WTC11 (cell line): Measurements from ENCODE around the gene PHF21B. TPM values are rescaled to one million over a fixed set of nuclear protein-coding genes. Genes with fewer than 3 reads are reported as not detected.

Source experiments
- ATAC-seq: fragments of 200-7000 bp; cut with Tn5 transposase; 2 replicates; pipeline ENCODE4 v1.10.0; 2021; ENCODE audit warnings: mild to moderate bottlenecking, moderate library complexity
- CTCF ChIA-PET: fragments of 300-600 bp; sonication (Branson Sonifier 250); formaldehyde crosslinking; loops from one replicate; lab custom pipeline; 2021; ENCODE audit warnings: antibody characterized with exemption; lab: Charles Lee
- POLR2A ChIA-PET: fragments of 350-600 bp; sonication (Branson Sonifier 250); formaldehyde crosslinking; loops from one replicate; lab custom pipeline; 2021; ENCODE audit warnings: antibody characterized with exemption; lab: Charles Lee
- DNase-seq: peaks from one replicate; pipeline ENCODE4 v3.0.0; 2021; ENCODE audit warnings: low spot score
- H3K27ac Mint-ChIP-seq: 2 replicates; pipeline ENCODE4 v1.8.0; 2021; ENCODE audit warnings: mixed read lengths
- H3K27me3 Mint-ChIP-seq: 2 replicates; pipeline ENCODE4 v1.8.0; 2021; ENCODE audit warnings: low read depth, mild to moderate bottlenecking, moderate library complexity, mixed read lengths
- H3K36me3 Mint-ChIP-seq: 2 replicates; pipeline ENCODE4 v1.8.0; 2021; ENCODE audit warnings: mixed read lengths
- H3K4me1 Mint-ChIP-seq: 2 replicates; pipeline ENCODE4 v1.8.0; 2022; ENCODE audit warnings: mixed read lengths
- H3K4me3 Mint-ChIP-seq: 2 replicates; pipeline ENCODE4 v1.8.0; 2021; ENCODE audit warnings: mild to moderate bottlenecking, moderate library complexity, mixed read lengths
- H3K9me3 Mint-ChIP-seq: 2 replicates; pipeline ENCODE4 v1.8.0; 2021; ENCODE audit warnings: mixed read lengths
- CREB1 ChIP-seq: sonication (generic); formaldehyde crosslinking; IDR thresholded peaks from 2 replicates; pipeline ENCODE4 v1.8.0; 2023; ENCODE audit warnings: mild to moderate bottlenecking, missing genetic modification reagents
- FOXP1 ChIP-seq: sonication (generic); formaldehyde crosslinking; IDR thresholded peaks from 2 replicates; pipeline ENCODE4 v1.8.0; 2022; ENCODE audit warnings: missing genetic modification reagents, mild to moderate bottlenecking, moderate library complexity, borderline replicate concordance
- GRHL2 ChIP-seq: fragments of 250-450 bp; sonication (Bioruptor Pico); IDR thresholded peaks from 2 replicates; pipeline ENCODE4 v1.8.0; 2022; ENCODE audit warnings: mild to moderate bottlenecking, moderate library complexity; ENCODE audit not compliant: insufficient replicate concordance, severe bottlenecking
- MYBL2 ChIP-seq: sonication (generic); formaldehyde crosslinking; IDR thresholded peaks from 2 replicates; pipeline ENCODE4 v1.8.1; 2023; ENCODE audit warnings: mild to moderate bottlenecking, moderate library complexity, missing genetic modification reagents
- NFE2L1 ChIP-seq: sonication (generic); formaldehyde crosslinking; IDR thresholded peaks from 2 replicates; pipeline ENCODE4 v1.8.1; 2023; ENCODE audit warnings: missing genetic modification reagents
- NR2C2 ChIP-seq: sonication (generic); formaldehyde crosslinking; IDR thresholded peaks from 2 replicates; pipeline ENCODE4 v1.8.0; 2022; ENCODE audit warnings: mild to moderate bottlenecking, missing genetic modification reagents
- RELA ChIP-seq: sonication (generic); formaldehyde crosslinking; IDR thresholded peaks from 2 replicates; pipeline ENCODE4 v1.8.1; 2022; ENCODE audit warnings: missing genetic modification reagents, mild to moderate bottlenecking, borderline replicate concordance
- SMAD3 ChIP-seq: sonication (generic); formaldehyde crosslinking; IDR thresholded peaks from 2 replicates; pipeline ENCODE4 v1.8.0; 2022; ENCODE audit warnings: missing genetic modification reagents, mild to moderate bottlenecking, borderline replicate concordance
- TP53 ChIP-seq: sonication (generic); formaldehyde crosslinking; IDR thresholded peaks from 2 replicates; pipeline ENCODE4 v1.8.1; 2023; ENCODE audit warnings: mild to moderate bottlenecking, missing genetic modification reagents
- ZBTB21 ChIP-seq: sonication (generic); formaldehyde crosslinking; IDR thresholded peaks from 2 replicates; pipeline ENCODE4 v1.8.1; 2023; ENCODE audit warnings: mild to moderate bottlenecking, missing genetic modification reagents, borderline replicate concordance
- ZNF317 ChIP-seq: sonication (generic); formaldehyde crosslinking; IDR thresholded peaks from 2 replicates; pipeline ENCODE4 v1.8.1; 2023; ENCODE audit warnings: low read depth, mild to moderate bottlenecking, moderate library complexity, missing genetic modification reagents, borderline replicate concordance
- ZNF416 ChIP-seq: fragments of 250-450 bp; sonication (Bioruptor Pico); IDR thresholded peaks from 2 replicates; pipeline ENCODE4 v1.9.0; 2021; ENCODE audit warnings: mild to moderate bottlenecking, inconsistent platforms
- total RNA-seq: library from RNA; stranded (reverse); gene quantifications from 3 replicates; pipeline ENCODE4 v1.2.3, GENCODE V29; 2021
- TF ChIP-seq, protein P1 (sequence below): sonication (generic); formaldehyde crosslinking; IDR thresholded peaks from 2 replicates; pipeline ENCODE4 v1.8.0; 2023; ENCODE audit warnings: missing genetic modification reagents, mild to moderate bottlenecking, borderline replicate concordance
- TF ChIP-seq, protein P2 (sequence below): sonication (generic); formaldehyde crosslinking; conservative IDR thresholded peaks from 2 replicates; pipeline ENCODE4 v1.8.1; 2023; ENCODE audit warnings: mild to moderate bottlenecking, low read depth, missing genetic modification reagents, moderate library complexity
- TF ChIP-seq, protein P3 (sequence below): sonication (generic); formaldehyde crosslinking; conservative IDR thresholded peaks from 2 replicates; pipeline ENCODE4 v1.8.1; 2022; ENCODE audit warnings: mild to moderate bottlenecking, missing genetic modification reagents
- TF ChIP-seq, protein P4 (sequence below): sonication (generic); formaldehyde crosslinking; IDR thresholded peaks from 2 replicates; pipeline ENCODE4 v1.8.1; 2022; ENCODE audit warnings: low read depth, mild to moderate bottlenecking, moderate library complexity, missing genetic modification reagents, borderline replicate concordance
- TF ChIP-seq, protein P5 (sequence below): sonication (generic); formaldehyde crosslinking; IDR thresholded peaks from 2 replicates; pipeline ENCODE4 v1.8.0; 2022; ENCODE audit warnings: mild to moderate bottlenecking, missing genetic modification reagents
- TF ChIP-seq, protein P6 (sequence below): fragments of 200-600 bp; IDR thresholded peaks from 2 replicates; pipeline ENCODE4 v1.8.0; 2022; ENCODE audit warnings: antibody characterized with exemption
- TF ChIP-seq, protein P7 (sequence below): fragments of 250-450 bp; sonication (Bioruptor Pico); IDR thresholded peaks from 2 replicates; pipeline ENCODE4 v1.9.0; 2021; ENCODE audit warnings: mild to moderate bottlenecking

The PHF21B gene
- total RNA-seq, 1 experiment from 2014 or later = 107 TPM

DNA sequence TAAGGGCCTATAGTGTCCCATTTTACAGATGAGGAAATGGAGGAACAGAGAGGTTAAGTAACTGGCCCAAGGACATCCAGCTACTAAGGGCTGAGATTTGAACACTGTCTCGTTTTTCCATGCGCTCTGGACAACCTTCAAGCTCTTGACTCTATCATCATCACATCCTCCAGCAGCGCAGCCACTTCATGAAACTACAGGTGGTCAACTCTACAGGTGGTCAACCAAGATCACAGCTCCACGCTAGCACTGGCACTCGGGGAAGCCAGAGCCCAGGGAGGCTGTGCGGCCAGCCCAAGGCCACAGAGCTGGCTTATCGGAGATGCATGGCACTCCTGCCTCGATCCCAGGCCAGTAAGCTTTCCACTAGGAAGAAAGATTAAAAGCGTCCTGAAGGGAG, 40.0 kb downstream of the PHF21B start:
- peaks cover 39% of the 10 kb centered on the region for H3K36me3 Mint-ChIP-seq
- no peaks in the 10 kb centered on the region for H3K27me3 Mint-ChIP-seq
- no peaks in the 10 kb centered on the region for H3K9me3 Mint-ChIP-seq
- ChIA-PET CTCF (interaction anchor here (0.6 to 1.8 kb wide), 5 partner anchors 12 to 141 kb away, joined by 3 to 5 read pairs (median 5); no protein-coding TSS in a partner anchor), POLR2A (interaction anchor here (1.5 kb wide), 1 partner anchor 16 kb away, joined by 3 read pairs; no protein-coding TSS in a partner anchor)
- ATAC-seq = no peak
- no peak for DNase-seq
- H3K4me3 Mint-ChIP-seq = no peak overlapping the region
- H3K4me1 Mint-ChIP-seq = peaks cover 83% of the 10 kb centered on the region
- TF ChIP-seq, protein P1, sequence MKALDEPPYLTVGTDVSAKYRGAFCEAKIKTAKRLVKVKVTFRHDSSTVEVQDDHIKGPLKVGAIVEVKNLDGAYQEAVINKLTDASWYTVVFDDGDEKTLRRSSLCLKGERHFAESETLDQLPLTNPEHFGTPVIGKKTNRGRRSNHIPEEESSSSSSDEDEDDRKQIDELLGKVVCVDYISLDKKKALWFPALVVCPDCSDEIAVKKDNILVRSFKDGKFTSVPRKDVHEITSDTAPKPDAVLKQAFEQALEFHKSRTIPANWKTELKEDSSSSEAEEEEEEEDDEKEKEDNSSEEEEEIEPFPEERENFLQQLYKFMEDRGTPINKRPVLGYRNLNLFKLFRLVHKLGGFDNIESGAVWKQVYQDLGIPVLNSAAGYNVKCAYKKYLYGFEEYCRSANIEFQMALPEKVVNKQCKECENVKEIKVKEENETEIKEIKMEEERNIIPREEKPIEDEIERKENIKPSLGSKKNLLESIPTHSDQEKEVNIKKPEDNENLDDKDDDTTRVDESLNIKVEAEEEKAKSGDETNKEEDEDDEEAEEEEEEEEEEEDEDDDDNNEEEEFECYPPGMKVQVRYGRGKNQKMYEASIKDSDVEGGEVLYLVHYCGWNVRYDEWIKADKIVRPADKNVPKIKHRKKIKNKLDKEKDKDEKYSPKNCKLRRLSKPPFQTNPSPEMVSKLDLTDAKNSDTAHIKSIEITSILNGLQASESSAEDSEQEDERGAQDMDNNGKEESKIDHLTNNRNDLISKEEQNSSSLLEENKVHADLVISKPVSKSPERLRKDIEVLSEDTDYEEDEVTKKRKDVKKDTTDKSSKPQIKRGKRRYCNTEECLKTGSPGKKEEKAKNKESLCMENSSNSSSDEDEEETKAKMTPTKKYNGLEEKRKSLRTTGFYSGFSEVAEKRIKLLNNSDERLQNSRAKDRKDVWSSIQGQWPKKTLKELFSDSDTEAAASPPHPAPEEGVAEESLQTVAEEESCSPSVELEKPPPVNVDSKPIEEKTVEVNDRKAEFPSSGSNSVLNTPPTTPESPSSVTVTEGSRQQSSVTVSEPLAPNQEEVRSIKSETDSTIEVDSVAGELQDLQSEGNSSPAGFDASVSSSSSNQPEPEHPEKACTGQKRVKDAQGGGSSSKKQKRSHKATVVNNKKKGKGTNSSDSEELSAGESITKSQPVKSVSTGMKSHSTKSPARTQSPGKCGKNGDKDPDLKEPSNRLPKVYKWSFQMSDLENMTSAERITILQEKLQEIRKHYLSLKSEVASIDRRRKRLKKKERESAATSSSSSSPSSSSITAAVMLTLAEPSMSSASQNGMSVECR = no peak
- TF ChIP-seq, protein P2, sequence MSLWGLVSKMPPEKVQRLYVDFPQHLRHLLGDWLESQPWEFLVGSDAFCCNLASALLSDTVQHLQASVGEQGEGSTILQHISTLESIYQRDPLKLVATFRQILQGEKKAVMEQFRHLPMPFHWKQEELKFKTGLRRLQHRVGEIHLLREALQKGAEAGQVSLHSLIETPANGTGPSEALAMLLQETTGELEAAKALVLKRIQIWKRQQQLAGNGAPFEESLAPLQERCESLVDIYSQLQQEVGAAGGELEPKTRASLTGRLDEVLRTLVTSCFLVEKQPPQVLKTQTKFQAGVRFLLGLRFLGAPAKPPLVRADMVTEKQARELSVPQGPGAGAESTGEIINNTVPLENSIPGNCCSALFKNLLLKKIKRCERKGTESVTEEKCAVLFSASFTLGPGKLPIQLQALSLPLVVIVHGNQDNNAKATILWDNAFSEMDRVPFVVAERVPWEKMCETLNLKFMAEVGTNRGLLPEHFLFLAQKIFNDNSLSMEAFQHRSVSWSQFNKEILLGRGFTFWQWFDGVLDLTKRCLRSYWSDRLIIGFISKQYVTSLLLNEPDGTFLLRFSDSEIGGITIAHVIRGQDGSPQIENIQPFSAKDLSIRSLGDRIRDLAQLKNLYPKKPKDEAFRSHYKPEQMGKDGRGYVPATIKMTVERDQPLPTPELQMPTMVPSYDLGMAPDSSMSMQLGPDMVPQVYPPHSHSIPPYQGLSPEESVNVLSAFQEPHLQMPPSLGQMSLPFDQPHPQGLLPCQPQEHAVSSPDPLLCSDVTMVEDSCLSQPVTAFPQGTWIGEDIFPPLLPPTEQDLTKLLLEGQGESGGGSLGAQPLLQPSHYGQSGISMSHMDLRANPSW = no peak
- TF ChIP-seq NFE2L1 (CRISPR knock-in tag) = no peak
- TF ChIP-seq, protein P3, sequence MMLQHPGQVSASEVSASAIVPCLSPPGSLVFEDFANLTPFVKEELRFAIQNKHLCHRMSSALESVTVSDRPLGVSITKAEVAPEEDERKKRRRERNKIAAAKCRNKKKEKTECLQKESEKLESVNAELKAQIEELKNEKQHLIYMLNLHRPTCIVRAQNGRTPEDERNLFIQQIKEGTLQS (CRISPR knock-in tag) = no peak
- peak overlapping the region; percentile 43; the same call in 1 of the 2 replicates for H3K27ac Mint-ChIP-seq

DNA sequence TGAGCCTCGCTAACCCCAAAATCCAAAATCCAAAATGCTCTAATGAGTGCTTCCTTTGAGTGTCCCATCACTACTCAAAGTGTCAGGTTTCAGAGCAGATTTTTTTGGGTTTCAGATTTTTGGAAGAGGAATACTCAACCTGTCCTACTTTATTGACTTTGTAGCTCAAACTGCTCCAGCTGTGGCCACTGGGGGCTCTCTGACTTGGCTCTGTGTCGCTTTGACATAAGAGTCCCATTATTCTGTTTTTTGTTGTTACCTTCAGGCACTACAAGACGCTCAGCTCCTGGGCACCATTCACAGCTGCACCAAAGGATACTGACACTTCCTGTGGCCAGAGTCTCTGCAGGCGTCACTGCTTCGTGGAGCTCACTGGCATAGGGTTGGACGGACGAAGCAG, 41.1 kb downstream of the PHF21B start:
- TF ChIP-seq ZBTB21 (no peak), TP53 (CRISPR knock-in tag) (no peak), NR2C2 (no peak), MYBL2 (CRISPR knock-in tag) (no peak), NFE2L1 (CRISPR knock-in tag) (no peak), RELA (no peak), FOXP1 (CRISPR knock-in tag) (no peak), SMAD3 (CRISPR knock-in tag) (no peak), GRHL2 (CRISPR knock-in tag) (no peak), CREB1 (no peak), ZNF317 (CRISPR knock-in tag) (no peak), ZNF416 (CRISPR knock-in tag) (no peak)
- TF ChIP-seq, protein P4, sequence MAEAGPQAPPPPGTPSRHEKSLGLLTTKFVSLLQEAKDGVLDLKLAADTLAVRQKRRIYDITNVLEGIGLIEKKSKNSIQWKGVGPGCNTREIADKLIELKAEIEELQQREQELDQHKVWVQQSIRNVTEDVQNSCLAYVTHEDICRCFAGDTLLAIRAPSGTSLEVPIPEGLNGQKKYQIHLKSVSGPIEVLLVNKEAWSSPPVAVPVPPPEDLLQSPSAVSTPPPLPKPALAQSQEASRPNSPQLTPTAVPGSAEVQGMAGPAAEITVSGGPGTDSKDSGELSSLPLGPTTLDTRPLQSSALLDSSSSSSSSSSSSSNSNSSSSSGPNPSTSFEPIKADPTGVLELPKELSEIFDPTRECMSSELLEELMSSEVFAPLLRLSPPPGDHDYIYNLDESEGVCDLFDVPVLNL (CRISPR knock-in tag) = no peak
- TF ChIP-seq, protein P5, sequence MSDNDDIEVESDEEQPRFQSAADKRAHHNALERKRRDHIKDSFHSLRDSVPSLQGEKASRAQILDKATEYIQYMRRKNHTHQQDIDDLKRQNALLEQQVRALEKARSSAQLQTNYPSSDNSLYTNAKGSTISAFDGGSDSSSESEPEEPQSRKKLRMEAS (CRISPR knock-in tag) = no peak
- TF ChIP-seq, protein P6, sequence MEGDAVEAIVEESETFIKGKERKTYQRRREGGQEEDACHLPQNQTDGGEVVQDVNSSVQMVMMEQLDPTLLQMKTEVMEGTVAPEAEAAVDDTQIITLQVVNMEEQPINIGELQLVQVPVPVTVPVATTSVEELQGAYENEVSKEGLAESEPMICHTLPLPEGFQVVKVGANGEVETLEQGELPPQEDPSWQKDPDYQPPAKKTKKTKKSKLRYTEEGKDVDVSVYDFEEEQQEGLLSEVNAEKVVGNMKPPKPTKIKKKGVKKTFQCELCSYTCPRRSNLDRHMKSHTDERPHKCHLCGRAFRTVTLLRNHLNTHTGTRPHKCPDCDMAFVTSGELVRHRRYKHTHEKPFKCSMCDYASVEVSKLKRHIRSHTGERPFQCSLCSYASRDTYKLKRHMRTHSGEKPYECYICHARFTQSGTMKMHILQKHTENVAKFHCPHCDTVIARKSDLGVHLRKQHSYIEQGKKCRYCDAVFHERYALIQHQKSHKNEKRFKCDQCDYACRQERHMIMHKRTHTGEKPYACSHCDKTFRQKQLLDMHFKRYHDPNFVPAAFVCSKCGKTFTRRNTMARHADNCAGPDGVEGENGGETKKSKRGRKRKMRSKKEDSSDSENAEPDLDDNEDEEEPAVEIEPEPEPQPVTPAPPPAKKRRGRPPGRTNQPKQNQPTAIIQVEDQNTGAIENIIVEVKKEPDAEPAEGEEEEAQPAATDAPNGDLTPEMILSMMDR = no peak
- TF ChIP-seq, protein P7, sequence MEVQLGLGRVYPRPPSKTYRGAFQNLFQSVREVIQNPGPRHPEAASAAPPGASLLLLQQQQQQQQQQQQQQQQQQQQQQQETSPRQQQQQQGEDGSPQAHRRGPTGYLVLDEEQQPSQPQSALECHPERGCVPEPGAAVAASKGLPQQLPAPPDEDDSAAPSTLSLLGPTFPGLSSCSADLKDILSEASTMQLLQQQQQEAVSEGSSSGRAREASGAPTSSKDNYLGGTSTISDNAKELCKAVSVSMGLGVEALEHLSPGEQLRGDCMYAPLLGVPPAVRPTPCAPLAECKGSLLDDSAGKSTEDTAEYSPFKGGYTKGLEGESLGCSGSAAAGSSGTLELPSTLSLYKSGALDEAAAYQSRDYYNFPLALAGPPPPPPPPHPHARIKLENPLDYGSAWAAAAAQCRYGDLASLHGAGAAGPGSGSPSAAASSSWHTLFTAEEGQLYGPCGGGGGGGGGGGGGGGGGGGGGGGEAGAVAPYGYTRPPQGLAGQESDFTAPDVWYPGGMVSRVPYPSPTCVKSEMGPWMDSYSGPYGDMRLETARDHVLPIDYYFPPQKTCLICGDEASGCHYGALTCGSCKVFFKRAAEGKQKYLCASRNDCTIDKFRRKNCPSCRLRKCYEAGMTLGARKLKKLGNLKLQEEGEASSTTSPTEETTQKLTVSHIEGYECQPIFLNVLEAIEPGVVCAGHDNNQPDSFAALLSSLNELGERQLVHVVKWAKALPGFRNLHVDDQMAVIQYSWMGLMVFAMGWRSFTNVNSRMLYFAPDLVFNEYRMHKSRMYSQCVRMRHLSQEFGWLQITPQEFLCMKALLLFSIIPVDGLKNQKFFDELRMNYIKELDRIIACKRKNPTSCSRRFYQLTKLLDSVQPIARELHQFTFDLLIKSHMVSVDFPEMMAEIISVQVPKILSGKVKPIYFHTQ (CRISPR knock-in tag) = no peak
- TF ChIP-seq, protein P3 (CRISPR knock-in tag) = no peak
- Mint-ChIP-seq H3K4me3 (no peak overlapping the region), H3K27me3 (no peaks in the 10 kb centered on the region), H3K27ac (peak overlapping the region; percentile 25), H3K4me1 (peaks cover 83% of the 10 kb centered on the region), H3K36me3 (peaks cover 44% of the 10 kb centered on the region), H3K9me3 (no peaks in the 10 kb centered on the region)
- ChIA-PET CTCF (interaction anchor here (0.7 to 1.8 kb wide), 9 partner anchors 9 to 126 kb away, joined by 3 to 14 read pairs (median 5); no protein-coding TSS in a partner anchor), POLR2A (interaction anchor here (0.5 to 0.7 kb wide), 2 partner anchors 40 to 179 kb away, joined by 6 read pairs; no protein-coding TSS in a partner anchor)
- peak; percentile 30 for ATAC-seq
- DNase-seq = no peak
